H1 (cell line): ENCODE measurements around the gene KRTAP10-8. TPM values are rescaled to one million over a fixed set of nuclear protein-coding genes. Genes with fewer than 3 reads are reported as not detected.
"Not testable (repeated sequence)": the region's sequence is repeated elsewhere in the genome, so short reads cannot be mapped to it uniquely, and the experiment has no call there.

Experiments
- CTCF ChIA-PET: fragments of 300-600 bp; sonication (Branson Sonifier 250); formaldehyde crosslinking; loops from one replicate; lab custom pipeline; 2021; ENCODE audit not compliant: partially characterized antibody; lab: Charles Lee
- POLR2A ChIA-PET: fragments of 300-600 bp; sonication (Branson Sonifier 250); formaldehyde crosslinking; loops from one replicate; lab custom pipeline; 2021; ENCODE audit warnings: inconsistent platforms; ENCODE audit not compliant: partially characterized antibody; lab: Charles Lee
- DNase-seq, 2 experiments: peaks; one replicate each; pipeline versions ENCODE4 v3.0.0 to v3.0.0-alpha.2; 2010 to 2022; ENCODE audit warnings: low spot score in 2 of 2, low read depth in 1 of 2, mixed read lengths in 1 of 2
- FAIRE-seq: peaks from 2 replicates; lab custom pipeline; 2011; peaks lifted over from hg19 to GRCh38; lab: Jason Lieb, UNC
- H2AFZ ChIP-seq: 2 replicates; pipeline ENCODE4 v1.8.1; 2012; ENCODE audit warnings: low read length, inconsistent platforms
- H2AK5ac ChIP-seq: 2 replicates; pipeline ENCODE4 v1.6.1; 2013; ENCODE audit warnings: low read depth, low read length
- H2BK120ac ChIP-seq: replicated peaks from 2 replicates; pipeline ENCODE3; 2013; ENCODE audit warnings: low read depth, low read length, inconsistent platforms
- H2BK12ac ChIP-seq: 2 replicates; pipeline ENCODE4 v1.6.1; 2013; ENCODE audit warnings: low read depth, low read length
- H2BK15ac ChIP-seq: 2 replicates; pipeline ENCODE4 v1.6.1; 2013; ENCODE audit warnings: low read length
- H2BK20ac ChIP-seq: 2 replicates; pipeline ENCODE4 v1.6.1; 2013; ENCODE audit warnings: low read length
- H2BK5ac ChIP-seq: 2 replicates; pipeline ENCODE4 v1.6.1; 2013; ENCODE audit warnings: low read depth, low read length
- H3K14ac ChIP-seq: 2 replicates; pipeline ENCODE4 v1.6.1; 2013; ENCODE audit warnings: inconsistent platforms; ENCODE audit not compliant: insufficient read length
- H3K18ac ChIP-seq: 2 replicates; pipeline ENCODE4 v1.6.1; 2013; ENCODE audit warnings: low read length; ENCODE audit errors: extremely low read depth
- H3K23ac ChIP-seq: 2 replicates; pipeline ENCODE4 v1.6.1; 2013; ENCODE audit warnings: inconsistent platforms; ENCODE audit not compliant: insufficient read length
- H3K23me2 ChIP-seq: 2 replicates; pipeline ENCODE4 v1.6.1; 2013; ENCODE audit warnings: low read depth, low read length
- H3K27ac ChIP-seq: 2 replicates; pipeline ENCODE4 v1.6.1; 2011; ENCODE audit warnings: low read depth, low read length, inconsistent platforms
- H3K27me3 ChIP-seq, 4 experiments: replicated peaks in 1 of 4; 1 replicate in 1 of 4; 2 replicates in 3 of 4; pipeline versions ENCODE4 v1.6.1 to v1.8.1; 2011 to 2013; ENCODE audit warnings: low read length in 3 of 4, mild to moderate bottlenecking in 3 of 4, inconsistent platforms in 2 of 4, mixed read lengths in 2 of 4, moderate library complexity in 1 of 4; ENCODE audit not compliant: control insufficient read depth in 3 of 4, insufficient read depth in 3 of 4; ENCODE audit errors: extremely low read depth in 1 of 4
- H3K36me3 ChIP-seq, 4 experiments: 2 replicates each; pipeline versions ENCODE4 v1.6.1 to v1.8.1; 2011 to 2013; ENCODE audit warnings: mild to moderate bottlenecking in 4 of 4, low read length in 3 of 4, moderate library complexity in 2 of 4, control low read depth in 1 of 4, inconsistent platforms in 1 of 4; ENCODE audit not compliant: insufficient read depth in 4 of 4, control insufficient read depth in 2 of 4
- H3K4ac ChIP-seq: replicated peaks from 2 replicates; pipeline ENCODE3; 2013; ENCODE audit warnings: low read length, low read depth, mixed read lengths, inconsistent platforms; ENCODE audit not compliant: insufficient read length
- H3K4me1 ChIP-seq, 4 experiments: replicated peaks in 1 of 4; 1 replicate in 1 of 4; 2 replicates in 3 of 4; pipeline versions ENCODE4 v1.6.1 to v1.8.1; 2011 to 2013; ENCODE audit warnings: low read length in 3 of 4, inconsistent platforms in 2 of 4, mixed read lengths in 1 of 4; ENCODE audit not compliant: insufficient read depth in 4 of 4, control insufficient read depth in 3 of 4
- H3K4me2 ChIP-seq, 2 experiments: 2 replicates each; pipeline versions ENCODE4 v1.6.1 to v1.8.1; 2011 to 2013; ENCODE audit warnings: low read depth in 2 of 2, low read length in 2 of 2, control low read depth in 1 of 2, inconsistent platforms in 1 of 2, mild to moderate bottlenecking in 1 of 2; ENCODE audit not compliant: insufficient read depth in 1 of 2
- H3K4me3 ChIP-seq, 4 experiments: fragments of 200-600, 300-600 bp in 1 of 4; sonication (generic), shearing (Covaris generic), sonication (Bioruptor Twin) in 1 of 4; 2 replicates each; pipeline versions ENCODE4 v1.5.1 to v1.8.1; 2011 to 2016; ENCODE audit warnings: low read length in 4 of 4, low read depth in 3 of 4, control low read depth in 2 of 4, inconsistent platforms in 2 of 4, mild to moderate bottlenecking in 2 of 4, mixed read lengths in 1 of 4, moderate library complexity in 1 of 4; ENCODE audit not compliant: insufficient read depth in 2 of 4; ENCODE audit errors: extremely low read depth in 1 of 4
- H3K56ac ChIP-seq: replicated peaks from 2 replicates; pipeline ENCODE3; 2013; ENCODE audit warnings: low read depth, mild to moderate bottlenecking, mixed read lengths, low read length, inconsistent platforms; ENCODE audit not compliant: insufficient read length
- H3K79me1 ChIP-seq: 2 replicates; pipeline ENCODE4 v1.6.1; 2013; ENCODE audit warnings: low read depth, low read length, control low read depth
- H3K79me2 ChIP-seq, 2 experiments: 2 replicates each; pipeline versions ENCODE4 v1.6.1 to v1.8.1; 2012 to 2013; ENCODE audit warnings: low read length in 2 of 2, mild to moderate bottlenecking in 2 of 2, inconsistent platforms in 1 of 2; ENCODE audit not compliant: insufficient read depth in 2 of 2, control insufficient read depth in 1 of 2
- H3K9ac ChIP-seq, 4 experiments: replicated peaks in 1 of 4; 1 replicate in 1 of 4; 2 replicates in 3 of 4; pipeline versions ENCODE4 v1.6.1 to v1.8.1; 2011 to 2013; ENCODE audit warnings: low read depth in 3 of 4, low read length in 3 of 4, control low read depth in 2 of 4, mild to moderate bottlenecking in 2 of 4, moderate library complexity in 2 of 4, inconsistent platforms in 1 of 4; ENCODE audit errors: extremely low read depth in 1 of 4
- H3K9me3 ChIP-seq, 2 experiments: 2 replicates each; pipeline versions ENCODE4 v1.6.1 to v1.8.1; 2012 to 2013; ENCODE audit warnings: mild to moderate bottlenecking in 2 of 2, moderate library complexity in 2 of 2, control low read depth in 1 of 2, inconsistent platforms in 1 of 2, low read depth in 1 of 2, low read length in 1 of 2, mixed read lengths in 1 of 2; ENCODE audit not compliant: insufficient read depth in 2 of 2
- H4K20me1 ChIP-seq, 2 experiments: replicated peaks in 1 of 2; 2 replicates each; pipeline versions ENCODE3 to v1.8.1; 2011 to 2013; ENCODE audit warnings: inconsistent platforms in 2 of 2, low read length in 2 of 2, mild to moderate bottlenecking in 1 of 2; ENCODE audit not compliant: insufficient read depth in 2 of 2, control insufficient read depth in 1 of 2
- H4K5ac ChIP-seq: 2 replicates; pipeline ENCODE4 v1.6.1; 2013; ENCODE audit warnings: low read length, low read depth, mixed read lengths, inconsistent platforms; ENCODE audit not compliant: insufficient read length
- H4K8ac ChIP-seq: 2 replicates; pipeline ENCODE4 v1.8.0; 2013; ENCODE audit warnings: mild to moderate bottlenecking, moderate library complexity, low read length, inconsistent platforms; ENCODE audit not compliant: insufficient read depth; ENCODE audit errors: extremely low read depth
- H4K91ac ChIP-seq: replicated peaks from 2 replicates; pipeline ENCODE3; 2013; ENCODE audit warnings: low read length, mixed read lengths, inconsistent platforms; ENCODE audit not compliant: insufficient read length
- WGBS, 2 experiments: shearing (Covaris generic) in 1 of 2; methylation state at CpG; one replicate each; pipeline versions ENCODE4 v1.1.6 to v1.1.7; 2013 to 2015; ENCODE audit warnings: low lambda C conversion rate in 2 of 2, mixed read lengths in 2 of 2, inconsistent platforms in 1 of 2, low coverage in 1 of 2, missing lambda C conversion rate in 1 of 2; ENCODE audit not compliant: insufficient replicate concordance in 2 of 2, insufficient coverage in 1 of 2, insufficient read length in 1 of 2; ENCODE audit errors: extremely low coverage in 1 of 2, missing lambda C conversion rate in 1 of 2; 5-methylcytosine and 5-hydroxymethylcytosine counted together
- polyA plus RNA-seq, 7 experiments: library from polyadenylated mRNA; depleted of rRNA in 3 of 7; stranded (reverse) in 5 of 7; unstranded in 2 of 7; fragments of >200 nt in 5 of 7; fragments of 200-250 nt in 2 of 7; gene quantifications; 1 replicate in 5 of 7; 2 replicates in 1 of 7; 4 replicates in 1 of 7; pipeline versions ENCODE4 v1.2.1 to v1.2.3, GENCODE V29; 2011 to 2013; ENCODE audit warnings: missing spikeins in 2 of 7, mixed read lengths in 2 of 7
- total RNA-seq: library from RNA; stranded (reverse); fragmentation: NEBNext Ultra II Directional; extraction: Animal tissue kit (Norgen Biotek cat#: 25700); gene quantifications from 2 replicates; pipeline ENCODE4 v1.2.1, GENCODE V29; 2021

Gene KRTAP10-8
- total and polyA plus RNA-seq, 2 of the 8 experiments (the other 6 are each of a cell fraction or from before 2014, with no cell fraction given), result not detected

- H3K23me2 ChIP-seq, H3K9me3 ChIP-seq, H3K27ac ChIP-seq, H3K9ac ChIP-seq, H2AFZ ChIP-seq, H3K27me3 ChIP-seq, H3K56ac ChIP-seq, H3K4me3 ChIP-seq, H3K79me1 ChIP-seq, H3K4me2 ChIP-seq, H3K14ac ChIP-seq, H3K4me1 ChIP-seq, H4K8ac ChIP-seq, POLR2A ChIA-PET, H4K20me1 ChIP-seq, H3K79me2 ChIP-seq, H3K23ac ChIP-seq, FAIRE-seq, H3K36me3 ChIP-seq: not testable (repeated sequence)
- Histone ChIP-seq H3K18ac (peak within 1 kb of the TSS; percentile 95), H2BK15ac (peak within 1 kb of the TSS; percentile 88; the same call in 1 of the 2 replicates), H4K5ac (peak within 1 kb of the TSS; percentile 34), H2BK20ac (peak within 1 kb of the TSS; percentile 49), H4K91ac (peak within 1 kb of the TSS; percentile 98), H2AK5ac (peak within 1 kb of the TSS; percentile 96), H3K4ac (peak within 1 kb of the TSS; percentile 54), H2BK12ac (peak within 1 kb of the TSS; percentile 90), H2BK120ac (peak within 1 kb of the TSS; percentile 30), H2BK5ac (peak within 1 kb of the TSS; percentile 61; the same call in 1 of the 2 replicates)
- DNase-seq, result peak in 1 of 2 experiments; percentile 30
- CTCF ChIA-PET, result interaction anchor here (1.5 to 1.8 kb wide), 2 partner anchors 19 to 142 kb away, joined by 3 to 13 read pairs; no protein-coding TSS in a partner anchor
- 82% methylated on average over 20 of the region's 23 CpGs; no CpG with 5 or more reads in 1 of the 2 experiments for whole genome bisulfite sequencing, 2 experiments
These were observed 11.5 kb upstream of the KRTAP10-8 start, which contains the start of gene KRTAP10-7 for GRCh38 chr21:44600118-44600978. Gene KRTAP10-7 (plus strand): TSS chr21:44600597. CDS start chr21:44600622, 25 bp downstream.
